Measurements from ENCODE around the gene DHX40.
"Not testable (repeated sequence)": the region's sequence is repeated elsewhere in the genome, so short reads cannot be mapped to it uniquely, and the experiment has no call there.

DHX40 gene

DNA sequence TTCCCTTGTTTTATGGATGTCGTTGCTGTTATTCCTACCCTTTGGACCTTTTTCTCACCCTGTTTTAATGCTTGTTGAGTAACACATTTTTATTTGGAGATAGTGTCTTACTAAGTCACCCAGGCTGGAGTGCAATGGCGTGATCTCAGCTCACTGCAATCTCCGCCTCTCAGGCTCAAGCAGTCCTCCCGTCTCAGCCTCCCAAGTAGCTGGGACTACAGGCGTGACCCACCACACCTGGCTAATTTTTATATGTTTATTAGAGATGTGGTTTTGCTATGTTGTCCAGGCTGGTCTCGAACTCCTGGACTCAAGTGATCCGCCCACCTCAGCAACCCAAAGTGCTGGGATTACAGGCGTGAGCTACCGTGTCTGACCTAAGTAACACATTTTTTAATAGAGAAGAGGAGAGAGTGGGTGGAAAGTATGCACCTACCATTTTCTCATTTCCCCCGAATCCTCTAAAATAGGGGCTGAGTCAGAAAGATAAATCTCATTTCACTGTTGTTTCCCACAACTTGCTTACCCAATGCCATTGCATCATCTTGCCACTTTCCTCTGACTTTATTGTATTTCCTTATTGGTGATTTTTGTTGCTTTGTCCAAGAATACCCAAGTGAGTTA is 7.0 kb downstream of the DHX40 start:
- H2BK12ac ChIP-seq (ENCODE audit: low read length), result no peak overlapping the region
- WGBS (ENCODE audit: extremely low coverage, insufficient coverage, insufficient read length), result no CpG with 5 or more reads among the region's 10 CpGs
- H3K14ac ChIP-seq (ENCODE audit: low read length), result no peak overlapping the region
- no peak overlapping the region for H2AK5ac ChIP-seq (ENCODE audit: low read length)
- H3K27ac ChIP-seq (ENCODE audit: low read depth, low read length), result no peak overlapping the region
- no peak overlapping the region for H3K9ac ChIP-seq (ENCODE audit: low read length)
- H2BK5ac ChIP-seq (ENCODE audit: low read depth, low read length, poor library complexity), result no peak overlapping the region
- no peak for DNase-seq
- no peak overlapping the region for H4K91ac ChIP-seq (ENCODE audit: low read depth, low read length)
- H2AFZ ChIP-seq (ENCODE audit: insufficient read depth, low read length, poor library complexity), result no peak overlapping the region
- no peak overlapping the region for H4K8ac ChIP-seq (ENCODE audit: low read depth, low read length)
- H3K4me2 ChIP-seq (ENCODE audit: low read length), result no peak overlapping the region
- no peaks in the 10 kb centered on the region for H3K27me3 ChIP-seq (ENCODE audit: insufficient read depth, low read length)
- H3K36me3 ChIP-seq (ENCODE audit: control insufficient read depth in 1 of 2, insufficient read depth in 2 of 2, low read length in 2 of 2), result peaks cover 2% of the 10 kb centered on the region in 2 experiments
- no peaks in the 10 kb centered on the region for H3K79me1 ChIP-seq (ENCODE audit: low read length)
- H4K12ac ChIP-seq (ENCODE audit: low read depth, low read length), result no peak overlapping the region
- no peak overlapping the region for H2BK120ac ChIP-seq (ENCODE audit: insufficient read depth, low read length, poor library complexity)
- H3K79me2 ChIP-seq (ENCODE audit: control insufficient read depth, insufficient read depth, low read length, poor library complexity), result no peaks in the 10 kb centered on the region
- no peak overlapping the region for H3K23ac ChIP-seq (ENCODE audit: low read length)
- no peaks in the 10 kb centered on the region for H3K4me1 ChIP-seq (ENCODE audit: control insufficient read depth in 1 of 2, insufficient read depth in 2 of 2, low read length in 2 of 2)
- H3K4ac ChIP-seq (ENCODE audit: low read depth, low read length), result no peak overlapping the region
- no peak overlapping the region for H3K4me3 ChIP-seq (ENCODE audit: low read depth, low read length)
- no peak overlapping the region for H3K18ac ChIP-seq (ENCODE audit: low read length)
- H3K9me3 ChIP-seq (ENCODE audit: insufficient read depth, low read depth, low read length), result no peaks in the 10 kb centered on the region

DNA sequence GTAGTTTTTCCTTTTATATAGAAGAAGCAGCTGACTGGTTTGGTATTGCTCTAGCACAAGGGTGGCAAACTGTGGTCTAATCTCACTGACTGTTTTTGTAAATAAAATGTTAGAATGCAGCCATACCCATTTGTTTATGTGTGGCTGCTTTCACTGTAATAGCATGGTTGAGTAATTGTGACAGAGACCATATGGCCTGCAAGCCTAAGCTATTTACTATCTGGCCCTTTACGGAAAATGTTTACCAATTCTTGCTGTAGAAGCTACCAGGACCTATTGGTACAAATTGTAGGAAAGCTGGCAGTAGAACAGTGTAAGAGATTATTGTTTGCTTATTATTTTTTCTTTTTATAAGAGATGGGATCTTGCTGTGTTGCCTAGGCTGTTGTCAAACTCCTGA is 18.8 kb downstream of the DHX40 start:
- not testable (repeated sequence) for H2BK12ac ChIP-seq (ENCODE audit: low read length); H3K4me3 ChIP-seq (ENCODE audit: low read depth, low read length); H3K27me3 ChIP-seq (ENCODE audit: insufficient read depth, low read length); H3K4me2 ChIP-seq (ENCODE audit: low read length); H4K8ac ChIP-seq (ENCODE audit: low read depth, low read length); H3K9ac ChIP-seq (ENCODE audit: low read length); H3K79me2 ChIP-seq (ENCODE audit: control insufficient read depth, insufficient read depth, low read length, poor library complexity); DNase-seq; H3K14ac ChIP-seq (ENCODE audit: low read length); H3K18ac ChIP-seq (ENCODE audit: low read length); H3K4me1 ChIP-seq (ENCODE audit: control insufficient read depth in 1 of 2, insufficient read depth in 2 of 2, low read length in 2 of 2); H3K79me1 ChIP-seq (ENCODE audit: low read length); H3K27ac ChIP-seq (ENCODE audit: low read depth, low read length); H4K12ac ChIP-seq (ENCODE audit: low read depth, low read length); H3K36me3 ChIP-seq (ENCODE audit: control insufficient read depth in 1 of 2, insufficient read depth in 2 of 2, low read length in 2 of 2); H3K4ac ChIP-seq (ENCODE audit: low read depth, low read length); H3K23ac ChIP-seq (ENCODE audit: low read length); H2BK120ac ChIP-seq (ENCODE audit: insufficient read depth, low read length, poor library complexity); H2BK5ac ChIP-seq (ENCODE audit: low read depth, low read length, poor library complexity); H4K91ac ChIP-seq (ENCODE audit: low read depth, low read length); H2AFZ ChIP-seq (ENCODE audit: insufficient read depth, low read length, poor library complexity); H3K9me3 ChIP-seq (ENCODE audit: insufficient read depth, low read depth, low read length); H2AK5ac ChIP-seq (ENCODE audit: low read length)
- no CpG with 5 or more reads among the region's 1 CpG for whole genome bisulfite sequencing (ENCODE audit: extremely low coverage, insufficient coverage, insufficient read length)

DNA sequence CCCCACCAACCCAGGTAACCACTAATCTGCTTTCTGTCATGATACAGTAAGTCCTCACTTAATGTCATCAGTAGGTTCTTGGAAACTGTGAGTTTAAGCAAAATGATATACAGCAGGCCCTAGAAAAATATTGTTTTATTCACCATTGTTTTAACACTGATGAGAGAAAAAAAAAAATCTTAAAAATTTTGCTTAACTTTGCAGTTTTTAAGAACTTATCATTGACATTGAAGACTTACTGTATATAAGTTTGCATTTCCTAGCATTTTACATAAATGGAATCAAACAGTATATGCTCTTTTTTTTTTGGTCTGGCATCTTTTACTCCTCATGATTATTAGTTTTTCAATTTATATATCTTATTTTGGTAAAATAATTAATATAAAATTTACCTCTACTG is 34.8 kb downstream of the DHX40 start:
- Histone ChIP-seq H3K36me3 (ENCODE audit: control insufficient read depth in 1 of 2, insufficient read depth in 2 of 2, low read length in 2 of 2) (peaks cover 1 to 4% of the 10 kb centered on the region in 2 experiments), H3K27me3 (ENCODE audit: insufficient read depth, low read length) (no peaks in the 10 kb centered on the region), H2AK5ac (ENCODE audit: low read length) (no peak overlapping the region), H3K9ac (ENCODE audit: low read length) (no peak overlapping the region), H3K23ac (ENCODE audit: low read length) (no peak overlapping the region), H3K79me1 (ENCODE audit: low read length) (no peaks in the 10 kb centered on the region), H2BK120ac (ENCODE audit: insufficient read depth, low read length, poor library complexity) (no peak overlapping the region), H4K12ac (ENCODE audit: low read depth, low read length) (no peak overlapping the region), H3K4me2 (ENCODE audit: low read length) (no peak overlapping the region), H3K27ac (ENCODE audit: low read depth, low read length) (no peak overlapping the region), H3K79me2 (ENCODE audit: control insufficient read depth, insufficient read depth, low read length, poor library complexity) (no peaks in the 10 kb centered on the region), H3K4me1 (ENCODE audit: control insufficient read depth in 1 of 2, insufficient read depth in 2 of 2, low read length in 2 of 2) (no peaks in the 10 kb centered on the region), H2BK5ac (ENCODE audit: low read depth, low read length, poor library complexity) (no peak overlapping the region), H3K4ac (ENCODE audit: low read depth, low read length) (no peak overlapping the region), H4K8ac (ENCODE audit: low read depth, low read length) (no peak overlapping the region), H2AFZ (ENCODE audit: insufficient read depth, low read length, poor library complexity) (no peak overlapping the region), H3K18ac (ENCODE audit: low read length) (no peak overlapping the region), H3K4me3 (ENCODE audit: low read depth, low read length) (no peak overlapping the region), H2BK12ac (ENCODE audit: low read length) (no peak overlapping the region), H3K14ac (ENCODE audit: low read length) (no peak overlapping the region), H3K9me3 (ENCODE audit: insufficient read depth, low read depth, low read length) (no peaks in the 10 kb centered on the region), H4K91ac (ENCODE audit: low read depth, low read length) (no peak overlapping the region)
- no peak for DNase-seq

DNA sequence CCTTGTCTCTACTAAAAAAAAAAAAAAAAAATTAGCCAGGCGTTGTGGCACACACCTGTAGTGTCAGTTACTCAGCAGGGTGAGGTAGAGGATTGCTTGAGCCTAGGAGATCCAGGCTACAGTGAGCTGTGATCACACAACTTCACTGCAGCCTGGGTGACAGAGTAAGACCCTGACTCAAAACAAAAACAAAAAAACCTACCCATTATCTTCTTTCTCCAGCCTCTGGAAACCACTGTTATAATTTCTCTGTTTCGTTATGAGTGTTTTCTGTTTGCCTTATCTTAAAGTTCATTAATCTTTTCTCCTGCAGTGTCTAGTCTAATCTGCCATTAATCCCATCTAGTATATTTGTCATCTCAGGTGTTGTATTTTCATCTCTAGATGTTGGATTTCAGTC is 35.7 kb downstream of the DHX40 start:
- WGBS (ENCODE audit: extremely low coverage, insufficient coverage, insufficient read length), result no CpG with 5 or more reads among the region's 2 CpGs
- Histone ChIP-seq H3K4ac (ENCODE audit: low read depth, low read length) (no peak overlapping the region), H3K27ac (ENCODE audit: low read depth, low read length) (no peak overlapping the region)

More for the DNA sequence above, 35.7 kb downstream of the DHX40 start:
- Histone ChIP-seq H2BK120ac (ENCODE audit: insufficient read depth, low read length, poor library complexity) (no peak overlapping the region), H4K8ac (ENCODE audit: low read depth, low read length) (no peak overlapping the region), H3K79me2 (ENCODE audit: control insufficient read depth, insufficient read depth, low read length, poor library complexity) (no peaks in the 10 kb centered on the region), H3K23ac (ENCODE audit: low read length) (no peak overlapping the region), H2AK5ac (ENCODE audit: low read length) (no peak overlapping the region), H3K18ac (ENCODE audit: low read length) (no peak overlapping the region), H3K27me3 (ENCODE audit: insufficient read depth, low read length) (no peaks in the 10 kb centered on the region), H3K14ac (ENCODE audit: low read length) (no peak overlapping the region), H3K4me3 (ENCODE audit: low read depth, low read length) (no peak overlapping the region), H2AFZ (ENCODE audit: insufficient read depth, low read length, poor library complexity) (no peak overlapping the region), H4K91ac (ENCODE audit: low read depth, low read length) (no peak overlapping the region), H3K9ac (ENCODE audit: low read length) (no peak overlapping the region), H3K4me1 (ENCODE audit: control insufficient read depth in 1 of 2, insufficient read depth in 2 of 2, low read length in 2 of 2) (no peaks in the 10 kb centered on the region), H2BK12ac (ENCODE audit: low read length) (no peak overlapping the region), H3K9me3 (ENCODE audit: insufficient read depth, low read depth, low read length) (no peaks in the 10 kb centered on the region), H3K36me3 (ENCODE audit: control insufficient read depth in 1 of 2, insufficient read depth in 2 of 2, low read length in 2 of 2) (peaks cover 1 to 7% of the 10 kb centered on the region in 2 experiments), H2BK5ac (ENCODE audit: low read depth, low read length, poor library complexity) (no peak overlapping the region), H4K12ac (ENCODE audit: low read depth, low read length) (no peak overlapping the region), H3K4me2 (ENCODE audit: low read length) (no peak overlapping the region), H3K79me1 (ENCODE audit: low read length) (no peaks in the 10 kb centered on the region)
- no peak for DNase-seq
